Karpas-422 (cell line): Measurements from ENCODE around the gene TBC1D19. TPM values are rescaled to one million over a fixed set of nuclear protein-coding genes. Genes with fewer than 3 reads are reported as not detected.
"Not testable (repeated sequence)": the region's sequence is repeated elsewhere in the genome, so short reads cannot be mapped to it uniquely, and the experiment has no call there.

ENCODE experiments used
- DNase-seq: peaks from one replicate; pipeline ENCODE4 v3.0.0-alpha.2; 2015
- H2AFZ ChIP-seq: fragments of 200-600 bp; sonication (generic); 2 replicates; pipeline ENCODE4 v1.6.1; 2014; ENCODE audit warnings: antibody characterized with exemption, low read length, mixed read lengths
- H3K27ac ChIP-seq: fragments of 200-600 bp; sonication (generic); 2 replicates; pipeline ENCODE4 v1.5.1; 2014; ENCODE audit warnings: mild to moderate bottlenecking, low read length, moderate library complexity
- H3K27me3 ChIP-seq: fragments of 200-600 bp; sonication (generic); 2 replicates; pipeline ENCODE4 v1.6.1; 2014; ENCODE audit warnings: low read length, mixed read lengths
- H3K36me3 ChIP-seq: fragments of 200-600 bp; sonication (generic); 2 replicates; pipeline ENCODE4 v1.6.1; 2014; ENCODE audit warnings: low read length, mixed read lengths; ENCODE audit not compliant: insufficient read depth
- H3K4me1 ChIP-seq: fragments of 200-600 bp; sonication (generic); 2 replicates; pipeline ENCODE4 v1.6.1; 2014; ENCODE audit warnings: mild to moderate bottlenecking, low read length, mixed read lengths
- H3K4me2 ChIP-seq: fragments of 200-600 bp; sonication (generic); 2 replicates; pipeline ENCODE4 v1.6.1; 2014; ENCODE audit warnings: low read length, low read depth, mild to moderate bottlenecking; ENCODE audit not compliant: poor library complexity, severe bottlenecking
- H3K4me3 ChIP-seq: fragments of 200-600 bp; sonication (generic); 2 replicates; pipeline ENCODE4 v1.5.1; 2014; ENCODE audit warnings: mild to moderate bottlenecking, antibody characterized with exemption, low read length, mixed read lengths
- H3K79me2 ChIP-seq: fragments of 200-600 bp; sonication (generic); 2 replicates; pipeline ENCODE4 v1.6.1; 2014; ENCODE audit warnings: mild to moderate bottlenecking, low read length, mixed read lengths
- H3K9ac ChIP-seq: fragments of 200-600 bp; sonication (generic); 2 replicates; pipeline ENCODE4 v1.6.0; 2014; ENCODE audit warnings: low read length
- H3K9me2 ChIP-seq: fragments of 200-600 bp; sonication (generic), shearing (Covaris generic); replicated peaks from 2 replicates; pipeline ENCODE4 v1.6.0; 2014; ENCODE audit warnings: mild to moderate bottlenecking, low read length, moderate library complexity; ENCODE audit not compliant: insufficient read depth
- H3K9me3 ChIP-seq: fragments of 300-700, 200-600 bp; sonication (generic); 2 replicates; pipeline ENCODE4 v1.6.1; 2014; ENCODE audit warnings: low read length, mixed read lengths
- H4K20me1 ChIP-seq: fragments of 200-600 bp; sonication (generic); 2 replicates; pipeline ENCODE4 v1.6.1; 2014; ENCODE audit warnings: mild to moderate bottlenecking, antibody characterized with exemption, low read length, low read depth; ENCODE audit not compliant: insufficient read depth
- total RNA-seq: library from RNA; depleted of rRNA; stranded (reverse); fragments of >200 nt; shearing (Covaris generic); gene quantifications from 2 replicates; pipeline ENCODE4 v1.2.3, GENCODE V29; 2014; ENCODE audit warnings: low replicate concordance

Gene TBC1D19
- total RNA-seq, 1 experiment from 2014 or later, result 14.1 TPM

- no peak overlapping the region for H3K4me2 ChIP-seq
- no peak overlapping the region for H3K4me3 ChIP-seq
- DNase-seq, result no peak
- no peaks in the 10 kb centered on the region for H3K4me1 ChIP-seq
- H3K9me2 ChIP-seq, result no peaks in the 10 kb centered on the region
- H3K27me3 ChIP-seq, result no peaks in the 10 kb centered on the region
- no peak overlapping the region for H2AFZ ChIP-seq
- H3K79me2 ChIP-seq, result no peaks in the 10 kb centered on the region
- no peaks in the 10 kb centered on the region for H3K9me3 ChIP-seq
- H3K27ac ChIP-seq, result no peak overlapping the region
- H4K20me1 ChIP-seq, result no peaks in the 10 kb centered on the region
- H3K9ac ChIP-seq, result no peak overlapping the region
- H3K36me3 ChIP-seq, result no peaks in the 10 kb centered on the region
These were observed 76.4 kb downstream of the TBC1D19 start for GRCh38 chr4:26660261-26660660.

GRCh38 chr4:26663888-26664287 is 80.0 kb downstream of the TBC1D19 start:
- no peak overlapping the region for H2AFZ ChIP-seq
- H3K4me2 ChIP-seq, result no peak overlapping the region
- no peaks in the 10 kb centered on the region for H3K4me1 ChIP-seq
- no peaks in the 10 kb centered on the region for H3K79me2 ChIP-seq
- H3K9ac ChIP-seq, result no peak overlapping the region
- no peaks in the 10 kb centered on the region for H3K9me2 ChIP-seq
- H4K20me1 ChIP-seq, result no peaks in the 10 kb centered on the region
- no peaks in the 10 kb centered on the region for H3K9me3 ChIP-seq
- H3K27ac ChIP-seq, result no peak overlapping the region
- H3K4me3 ChIP-seq, result no peak overlapping the region
- no peaks in the 10 kb centered on the region for H3K36me3 ChIP-seq
- H3K27me3 ChIP-seq, result no peaks in the 10 kb centered on the region
- DNase-seq, result no peak

- no peaks in the 10 kb centered on the region for H3K9me2 ChIP-seq
- no peak overlapping the region for H3K4me3 ChIP-seq
- H3K36me3 ChIP-seq, result no peaks in the 10 kb centered on the region
- H3K4me2 ChIP-seq, result no peak overlapping the region
- no peaks in the 10 kb centered on the region for H3K4me1 ChIP-seq
- no peak for DNase-seq
- H3K27me3 ChIP-seq, result no peaks in the 10 kb centered on the region
- H2AFZ ChIP-seq, result no peak overlapping the region
- H3K27ac ChIP-seq, result no peak overlapping the region
- H3K79me2 ChIP-seq, result no peaks in the 10 kb centered on the region
- H3K9ac ChIP-seq, result no peak overlapping the region
- no peaks in the 10 kb centered on the region for H4K20me1 ChIP-seq
- H3K9me3 ChIP-seq, result no peaks in the 10 kb centered on the region
These were observed 87.1 kb downstream of the TBC1D19 start for GRCh38 chr4:26670903-26671537.

- not testable (repeated sequence) for H3K9me2 ChIP-seq, H4K20me1 ChIP-seq, H3K27me3 ChIP-seq, DNase-seq, H3K36me3 ChIP-seq, H3K27ac ChIP-seq, H3K4me1 ChIP-seq, H2AFZ ChIP-seq, H3K4me2 ChIP-seq, H3K9ac ChIP-seq, H3K79me2 ChIP-seq, H3K4me3 ChIP-seq
- peaks cover 13% of the 10 kb centered on the region; the same call in 1 of the 2 replicates for H3K9me3 ChIP-seq
These were observed 95.3 kb downstream of the TBC1D19 start for GRCh38 chr4:26679040-26679695.

GRCh38 chr4:26682436-26682835 is 98.6 kb downstream of the TBC1D19 start:
- Histone ChIP-seq H3K27me3 (no peaks in the 10 kb centered on the region), H2AFZ (no peak overlapping the region), H3K4me2 (no peak overlapping the region), H3K4me3 (no peak overlapping the region), H3K4me1 (no peaks in the 10 kb centered on the region), H3K36me3 (no peaks in the 10 kb centered on the region), H3K9me3 (peaks cover 13% of the 10 kb centered on the region; the same call in 1 of the 2 replicates), H3K79me2 (no peaks in the 10 kb centered on the region), H3K27ac (no peak overlapping the region), H3K9me2 (no peaks in the 10 kb centered on the region), H3K9ac (no peak overlapping the region), H4K20me1 (no peaks in the 10 kb centered on the region)
- DNase-seq, result no peak

- no peak for DNase-seq
- H2AFZ ChIP-seq, result no peak overlapping the region
These were observed 101.4 kb downstream of the TBC1D19 start for GRCh38 chr4:26685250-26685649.

GRCh38 chr4:26687728-26688127 is 103.8 kb downstream of the TBC1D19 start:
- H3K9ac ChIP-seq, result no peak overlapping the region
- no peaks in the 10 kb centered on the region for H3K27me3 ChIP-seq
- no peaks in the 10 kb centered on the region for H3K36me3 ChIP-seq
- no peaks in the 10 kb centered on the region for H3K9me2 ChIP-seq
- H3K4me2 ChIP-seq, result no peak overlapping the region
- H4K20me1 ChIP-seq, result no peaks in the 10 kb centered on the region
- no peak overlapping the region for H3K27ac ChIP-seq
- no peaks in the 10 kb centered on the region for H3K4me1 ChIP-seq
- H3K9me3 ChIP-seq, result no peaks in the 10 kb centered on the region
- H3K79me2 ChIP-seq, result no peaks in the 10 kb centered on the region
- no peak overlapping the region for H2AFZ ChIP-seq
- no peak for DNase-seq
- no peak overlapping the region for H3K4me3 ChIP-seq

More at GRCh38 chr4:26685250-26685649, 101.4 kb downstream of the TBC1D19 start:
- Histone ChIP-seq H3K4me1 (no peaks in the 10 kb centered on the region), H3K79me2 (no peaks in the 10 kb centered on the region), H3K36me3 (no peaks in the 10 kb centered on the region), H3K4me2 (no peak overlapping the region), H3K27me3 (no peaks in the 10 kb centered on the region), H4K20me1 (no peaks in the 10 kb centered on the region), H3K9me2 (no peaks in the 10 kb centered on the region), H3K9me3 (no peaks in the 10 kb centered on the region), H3K4me3 (no peak overlapping the region), H3K27ac (no peak overlapping the region), H3K9ac (no peak overlapping the region)

- no peaks in the 10 kb centered on the region for H3K9me2 ChIP-seq
- no peaks in the 10 kb centered on the region for H3K36me3 ChIP-seq
- no peak overlapping the region for H3K4me3 ChIP-seq
- no peaks in the 10 kb centered on the region for H3K27me3 ChIP-seq
- no peak for DNase-seq
- no peaks in the 10 kb centered on the region for H3K4me1 ChIP-seq
- H3K4me2 ChIP-seq, result no peak overlapping the region
- H3K9ac ChIP-seq, result no peak overlapping the region
- H3K79me2 ChIP-seq, result no peaks in the 10 kb centered on the region
- H3K27ac ChIP-seq, result no peak overlapping the region
- no peaks in the 10 kb centered on the region for H4K20me1 ChIP-seq
- no peaks in the 10 kb centered on the region for H3K9me3 ChIP-seq
- no peak overlapping the region for H2AFZ ChIP-seq
These were observed 106.6 kb downstream of the TBC1D19 start for GRCh38 chr4:26690506-26690905.
